Sigmoid colon (tissue), 4 donors: ENCODE measurements around the gene FRG2B.
A peak's percentile ranks its signal among the peaks of the same experiment; 100 is the strongest.

Experiments
- CTCF ChIP-seq, 4 experiments: fragments of 450-650 bp in 3 of 4; fragments of 200-600 bp in 1 of 4; IDR thresholded peaks; one replicate each; pipeline ENCODE4 v1.5.1; 2016 to 2019; ENCODE audit warnings: antibody characterized with exemption in 4 of 4, mild to moderate bottlenecking in 3 of 4, moderate library complexity in 2 of 4
- EP300 ChIP-seq, 4 donors: sonication (generic); formaldehyde crosslinking; IDR thresholded peaks; one replicate each; pipeline ENCODE4 v1.6.1; 2017; ENCODE audit warnings: antibody characterized with exemption in 4 of 4
- POLR2A ChIP-seq, 2 donors: fragments of 450-650 bp; IDR thresholded peaks; one replicate each; pipeline ENCODE4 v1.6.1; 2016; ENCODE audit warnings: antibody characterized with exemption in 2 of 2, mild to moderate bottlenecking in 2 of 2, moderate library complexity in 2 of 2
- POLR2AphosphoS5 ChIP-seq, 4 donors: sonication (generic); formaldehyde crosslinking; IDR thresholded peaks; one replicate each; pipeline ENCODE4 v1.6.1; 2017; ENCODE audit warnings: antibody characterized with exemption in 4 of 4

GRCh38 chr10:133616371-133617130 is 10.0 kb downstream of the FRG2B start:
- no peak for TF ChIP-seq CTCF (IDR thresholded peaks at IDR 0.05)
- peak in 3 of 4 donors; percentile 46 to 65 (median 54) for TF ChIP-seq POLR2AphosphoS5 (IDR thresholded peaks at IDR 0.05)
- no peak for TF ChIP-seq EP300 (IDR thresholded peaks at IDR 0.05)
- TF ChIP-seq POLR2A (IDR thresholded peaks at IDR 0.05), result no peak
